SKM-1 (cell line): ENCODE results near the gene FABP2.
"Not testable (repeated sequence)": the region's sequence is repeated elsewhere in the genome, so short reads cannot be mapped to it uniquely, and the experiment has no call there.

Source experiments
- DNase-seq: peaks from one replicate; lab custom pipeline; 2025; ENCODE audit not compliant: unreplicated experiment; lab: John Stamatoyannopoulos, UW

Gene FABP2

DNA sequence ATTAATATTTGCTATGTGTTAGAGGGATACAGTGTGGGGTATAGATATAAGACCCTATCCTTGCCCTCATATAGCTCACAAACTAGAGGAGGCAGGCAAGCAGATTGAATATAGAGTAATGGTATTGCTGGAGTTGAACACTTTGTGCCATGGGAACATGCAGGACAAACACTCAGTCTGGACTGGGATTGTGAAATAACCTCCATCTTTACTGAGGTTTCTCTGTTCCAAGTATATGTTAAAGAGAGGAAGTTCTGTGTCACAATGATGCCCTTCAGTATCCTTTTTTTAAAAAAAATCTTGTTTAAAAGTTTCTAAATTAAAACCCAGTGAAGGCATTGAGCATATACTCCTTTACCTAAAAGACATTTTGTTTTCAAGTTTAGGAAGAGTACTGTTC lies 8.7 kb downstream of the FABP2 start:
- peak; percentile 59 for DNase-seq

DNA sequence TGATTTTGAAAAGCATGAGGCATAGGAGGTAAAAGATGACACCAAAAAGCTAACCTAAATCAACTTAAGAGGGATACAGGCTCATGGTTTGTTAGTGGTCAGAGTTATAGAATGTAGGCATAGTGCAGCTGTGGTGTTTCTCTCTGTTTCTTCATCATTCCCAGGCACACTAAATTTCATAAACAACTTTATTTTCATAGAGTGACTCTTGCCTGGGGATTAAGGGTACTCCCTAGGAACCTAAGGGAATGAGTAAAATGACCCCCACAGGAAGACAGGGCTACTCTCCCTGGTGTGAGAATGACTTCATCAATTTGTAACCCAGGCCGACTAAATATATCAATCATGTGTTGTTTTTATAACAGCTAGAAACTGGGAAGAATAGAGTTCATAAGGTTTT lies 11.1 kb downstream of the FABP2 start:
- no peak for DNase-seq

DNA sequence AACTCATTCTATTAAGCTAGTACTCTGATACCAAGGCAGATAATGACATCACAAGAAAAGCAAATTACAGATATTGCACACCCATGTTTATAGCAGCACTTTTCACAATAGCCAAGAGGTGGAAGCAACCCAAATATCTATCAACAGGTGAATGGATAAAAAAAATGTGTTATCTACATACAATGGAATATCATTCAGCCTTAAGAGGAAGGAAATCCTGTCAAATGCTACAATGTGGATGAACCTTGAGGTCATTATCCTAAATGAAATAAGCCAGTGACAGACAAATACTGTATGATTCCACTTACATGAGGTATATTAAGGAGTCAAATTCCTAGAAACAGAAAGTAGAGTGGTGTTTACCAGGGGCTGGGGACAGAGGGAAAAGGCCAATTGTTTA lies 14.3 kb downstream of the FABP2 start:
- no peak for DNase-seq

- no peak for DNase-seq
These were observed 17.5 kb downstream of the FABP2 start for GRCh38 chr4:119304431-119304830.

GRCh38 chr4:119303587-119304305 lies 18.2 kb downstream of the FABP2 start:
- no peak for DNase-seq

DNA sequence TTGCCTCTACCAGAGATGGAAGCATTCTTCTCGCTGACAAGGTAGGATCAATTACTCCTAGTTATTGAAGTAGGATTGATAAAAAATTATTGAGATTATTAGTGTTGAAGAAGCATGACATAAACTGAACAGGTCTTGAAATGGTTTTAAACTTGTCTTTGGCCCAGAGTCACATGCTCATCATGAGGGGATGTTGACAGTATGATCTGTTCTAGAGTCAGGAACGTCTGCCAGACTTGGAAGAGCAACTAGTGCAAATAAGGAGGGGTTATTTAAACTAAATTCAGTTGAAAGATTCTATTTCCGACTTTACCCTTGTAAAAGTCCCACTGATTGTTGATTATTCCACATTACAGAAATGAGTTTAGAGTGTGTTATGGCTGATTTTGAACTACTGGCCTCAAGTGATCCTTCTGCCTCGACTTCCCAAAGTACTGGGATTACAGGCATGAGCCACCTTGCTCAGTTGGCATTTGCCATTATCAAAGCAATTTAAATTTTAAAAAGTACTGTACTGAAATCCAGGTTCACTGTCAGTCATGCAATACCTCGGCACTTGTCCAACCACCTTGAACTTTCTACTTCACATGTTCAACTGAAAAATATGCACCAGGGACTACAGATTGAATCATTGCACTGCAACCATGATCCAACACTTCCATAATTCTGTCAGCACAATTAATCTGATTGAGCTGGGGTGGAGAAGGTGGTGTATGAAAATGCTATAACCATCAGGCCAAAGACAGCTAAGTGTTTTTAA lies 19.7 kb downstream of the FABP2 start:
- no peak for DNase-seq

DNA sequence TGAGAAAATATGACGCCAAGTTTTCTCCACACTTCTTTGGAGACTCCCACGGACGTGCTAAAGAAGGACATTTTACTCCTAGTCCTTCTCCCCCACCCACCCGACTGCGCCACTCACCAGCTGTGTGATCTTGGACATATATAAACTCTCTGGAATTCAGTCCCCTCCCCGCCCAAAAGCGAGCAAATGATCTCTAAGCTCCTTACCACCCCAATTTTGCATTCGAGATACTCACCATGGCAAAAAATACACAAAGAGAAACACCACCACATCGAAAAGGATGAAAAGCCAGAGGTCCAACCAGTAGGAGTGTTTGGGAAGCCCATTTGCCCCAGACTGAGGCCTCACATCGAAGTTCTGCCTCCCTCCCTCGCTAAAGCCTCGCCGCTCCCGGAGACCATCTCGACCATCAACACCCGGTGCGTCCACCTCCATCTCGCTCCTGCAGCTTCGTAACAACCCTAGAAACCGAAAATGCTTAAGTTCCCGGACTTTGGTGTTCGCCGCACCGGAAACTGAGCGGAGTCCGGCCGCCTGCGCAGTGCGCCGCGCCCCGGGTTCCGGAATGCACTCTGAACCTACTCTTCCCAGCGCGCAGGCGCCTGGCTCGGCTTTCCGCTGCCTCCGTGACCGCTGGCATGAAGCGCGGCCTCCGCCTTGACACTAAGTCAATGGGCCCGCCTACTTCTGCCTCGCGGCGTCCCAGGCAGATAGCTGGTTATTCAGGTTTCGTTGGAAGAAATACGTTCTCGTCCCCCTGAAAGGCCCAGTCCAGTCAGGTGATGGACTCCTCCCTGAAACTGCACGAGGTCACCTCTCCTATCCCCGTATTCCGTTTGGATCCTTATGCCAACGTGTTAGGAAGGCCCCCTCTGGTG lies 21.6 kb downstream of the FABP2 start:
- DNase-seq: no peak

DNA sequence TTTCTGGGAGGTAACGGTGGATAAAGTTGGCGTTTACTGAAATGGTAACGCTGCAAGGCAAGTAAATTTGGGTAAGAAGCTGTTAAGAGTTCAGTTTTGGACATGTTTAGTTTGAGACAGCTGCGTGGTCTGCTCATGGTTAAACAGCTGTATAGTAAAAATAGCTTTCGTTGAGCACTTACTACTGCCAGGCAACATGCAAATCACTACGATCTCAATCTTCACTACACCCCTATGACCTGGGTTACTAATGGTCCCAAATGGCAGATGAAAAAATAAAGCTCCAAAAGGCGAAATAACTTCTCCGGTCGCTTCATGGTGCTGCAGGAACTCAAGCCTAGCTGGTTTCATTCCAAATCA lies 22.2 kb downstream of the FABP2 start:
- no peak for DNase-seq

GRCh38 chr4:119299260-119299671 lies 22.7 kb downstream of the FABP2 start:
- DNase-seq: no peak

- DNase-seq: no peak
These were observed 24.1 kb downstream of the FABP2 start for GRCh38 chr4:119297795-119298194.

DNA sequence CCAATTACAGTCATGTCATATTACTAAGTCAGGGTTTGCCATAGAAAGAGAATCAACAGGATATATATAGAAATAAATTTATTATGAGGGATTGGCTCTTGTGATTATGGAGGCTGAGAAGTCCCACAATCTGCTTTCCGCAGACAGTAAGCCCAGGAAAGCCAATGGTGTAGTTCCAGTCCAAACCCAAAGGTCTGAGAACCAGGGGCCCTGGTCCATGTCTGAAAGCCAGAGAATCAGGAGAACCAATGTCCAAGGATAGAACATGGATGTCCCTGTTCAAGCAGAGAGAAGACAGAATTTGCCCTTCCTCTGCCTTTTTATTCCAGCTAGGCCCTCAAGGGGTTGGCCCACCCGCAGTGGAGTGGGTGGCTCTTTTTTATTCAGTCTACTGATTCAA lies 25.6 kb downstream of the FABP2 start:
- no peak for DNase-seq

- no peak for DNase-seq
These were observed 31.3 kb downstream of the FABP2 start for GRCh38 chr4:119290598-119290997.

GRCh38 chr4:119289313-119289712 lies 32.6 kb downstream of the FABP2 start:
- no peak for DNase-seq

DNA sequence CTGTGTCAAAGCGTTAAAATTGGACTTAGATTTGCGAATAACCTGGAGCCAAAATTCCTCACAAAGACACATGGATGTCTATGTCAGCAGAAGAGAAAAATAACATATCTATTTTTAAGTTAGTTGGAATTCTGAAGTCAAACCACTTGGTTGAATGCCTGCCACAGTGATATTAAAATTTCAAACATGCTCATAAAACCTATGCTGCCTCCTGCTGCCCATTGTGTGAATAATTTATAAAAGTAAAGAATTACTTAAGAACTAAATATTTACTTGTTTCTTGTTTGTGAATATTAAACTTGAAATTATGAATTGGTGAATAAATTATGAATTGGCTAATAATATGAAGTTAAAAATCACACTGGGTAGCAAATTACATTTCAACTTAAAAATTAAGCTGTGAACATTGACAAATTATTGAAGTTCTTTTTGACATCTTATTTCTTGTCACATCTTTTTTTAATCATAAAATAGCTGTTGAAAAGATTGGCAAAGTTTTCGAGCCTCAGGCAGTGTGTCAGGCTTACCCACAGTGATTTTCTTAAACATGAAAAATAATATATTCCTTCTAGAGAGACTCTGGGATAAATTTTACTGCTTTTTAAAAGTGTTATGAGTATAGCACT lies 35.4 kb downstream of the FABP2 start:
- DNase-seq: no peak

GRCh38 chr4:119284876-119285780 lies 36.8 kb downstream of the FABP2 start:
- DNase-seq: no peak

DNA sequence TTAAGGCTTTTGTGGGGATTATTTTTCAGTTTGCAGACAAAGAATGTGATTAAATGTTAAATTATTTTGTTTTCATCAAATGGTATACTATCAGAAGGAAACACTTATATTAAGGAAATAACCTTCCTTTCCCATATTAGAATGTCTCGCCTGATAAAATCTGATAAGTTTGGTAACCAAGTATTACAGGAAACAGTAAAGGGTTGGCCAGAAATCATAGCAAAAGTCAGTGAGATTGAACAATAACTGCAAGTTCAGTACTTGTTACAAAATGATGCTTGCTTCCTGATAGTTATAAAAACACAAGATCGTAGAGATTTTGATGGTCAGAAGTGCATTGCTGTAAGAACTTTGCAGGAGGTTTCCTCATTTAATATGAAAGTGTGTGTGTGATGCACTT lies 40.5 kb downstream of the FABP2 start:
- no peak for DNase-seq

- DNase-seq: not testable (repeated sequence)
These were observed 42.0 kb downstream of the FABP2 start for GRCh38 chr4:119279945-119280344.

- DNase-seq: not testable (repeated sequence)
These were observed 42.4 kb downstream of the FABP2 start for GRCh38 chr4:119279541-119279940.

GRCh38 chr4:119271361-119272085 lies 50.4 kb downstream of the FABP2 start:
- DNase-seq: no peak

DNA sequence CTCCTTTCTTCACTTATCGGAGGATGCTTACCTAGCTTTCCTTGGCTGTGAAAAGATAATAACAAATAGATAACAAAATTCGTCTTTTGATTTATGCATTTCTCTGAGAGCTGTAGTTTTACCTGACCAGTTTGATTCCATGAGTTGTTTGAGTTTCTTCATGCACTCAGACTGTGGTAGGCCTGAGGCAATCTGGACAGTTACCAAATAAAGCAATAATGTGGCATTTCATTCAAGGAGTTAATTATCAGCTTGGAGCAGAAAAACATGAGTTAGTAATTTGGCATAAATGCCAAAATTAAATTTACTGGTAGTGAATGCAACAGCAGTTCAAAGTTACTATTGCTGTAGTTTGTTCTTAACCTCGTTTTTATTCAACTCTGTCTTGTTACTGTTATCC lies 53.5 kb downstream of the FABP2 start:
- DNase-seq: no peak
